BLaER1 (cell line): ENCODE data around the gene CECR2.

Experiments used
- H3K27ac ChIP-seq: shearing (Covaris generic); formaldehyde crosslinking; 2 replicates; pipeline ENCODE4 v1.8.1; 2022
- H3K27me3 ChIP-seq: shearing (Covaris generic); formaldehyde crosslinking; 2 replicates; pipeline ENCODE4 v1.8.1; 2022
- H3K36me3 ChIP-seq: shearing (Covaris generic); formaldehyde crosslinking; 2 replicates; pipeline ENCODE4 v1.8.1; 2022
- H3K4me1 ChIP-seq: shearing (Covaris generic); formaldehyde crosslinking; 2 replicates; pipeline ENCODE4 v1.8.1; 2022
- H3K4me2 ChIP-seq: shearing (Covaris generic); formaldehyde crosslinking; 2 replicates; pipeline ENCODE4 v1.8.1; 2022
- H3K4me3 ChIP-seq: shearing (Covaris generic); formaldehyde crosslinking; 2 replicates; pipeline ENCODE4 v1.8.1; 2022
- H3K9ac ChIP-seq: shearing (Covaris generic); formaldehyde crosslinking; 2 replicates; pipeline ENCODE4 v1.8.1; 2022
- H3K9me3 ChIP-seq: shearing (Covaris generic); formaldehyde crosslinking; 2 replicates; pipeline ENCODE4 v1.8.1; 2022
- H4K20me1 ChIP-seq: shearing (Covaris generic); formaldehyde crosslinking; 2 replicates; pipeline ENCODE4 v1.8.1; 2022
- Cebpa-rat ChIP-seq: shearing (Covaris generic); IDR thresholded peaks from 2 replicates; pipeline ENCODE4 v1.8.1; 2022

Gene CECR2

DNA sequence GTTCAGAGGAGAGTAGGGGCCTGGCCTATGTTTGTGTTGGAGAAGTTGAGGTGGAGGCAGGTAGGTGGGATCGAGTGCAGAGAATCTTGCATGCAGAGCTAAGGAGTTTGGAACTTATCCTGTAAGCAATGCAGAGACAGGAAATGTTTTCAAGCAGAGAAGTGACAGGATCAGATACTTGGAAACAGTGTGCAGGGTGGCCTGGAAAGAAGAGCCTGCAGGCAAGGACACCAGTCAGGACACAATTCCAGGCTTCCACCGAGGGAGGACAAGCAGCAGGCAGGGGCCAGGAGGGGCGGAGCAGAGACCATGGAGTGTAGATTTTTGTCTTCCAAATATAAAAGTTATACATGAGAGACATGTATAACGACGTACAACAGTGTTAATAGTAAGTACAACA, 26.9 kb upstream of the CECR2 start:
- no peaks in the 10 kb centered on the region for H3K36me3 ChIP-seq
- H3K27ac ChIP-seq: no peak overlapping the region
- H3K4me3 ChIP-seq: no peak overlapping the region
- H3K9me3 ChIP-seq: no peaks in the 10 kb centered on the region
- no peak for TF ChIP-seq Cebpa-rat
- H4K20me1 ChIP-seq: no peaks in the 10 kb centered on the region
- H3K27me3 ChIP-seq: no peaks in the 10 kb centered on the region
- H3K9ac ChIP-seq: no peak overlapping the region
- H3K4me2 ChIP-seq: no peak overlapping the region
- H3K4me1 ChIP-seq: 0 out of 2 replicates have a peak, but pooled peaks cover 5% of the 10 kb centered on the region

DNA sequence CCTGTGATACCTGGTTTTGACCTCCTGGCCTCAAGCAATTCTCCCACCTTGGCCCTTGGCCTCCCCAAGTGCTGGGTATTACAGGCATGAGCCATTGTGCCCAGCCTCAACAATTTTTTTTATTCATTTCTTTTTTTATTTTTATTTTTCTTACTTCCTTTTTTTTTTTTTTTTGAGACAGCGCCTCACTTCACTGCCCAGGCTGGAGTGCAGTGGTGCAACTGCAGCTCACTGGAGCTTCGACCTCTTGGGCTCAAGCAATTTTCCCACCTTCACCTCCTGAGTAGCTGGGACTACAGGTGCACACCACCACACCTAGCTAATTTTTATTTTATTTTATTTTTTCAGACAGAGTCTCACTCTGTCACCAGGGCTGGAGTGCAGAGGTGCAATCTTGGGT, 25.5 kb upstream of the CECR2 start:
- H3K9ac ChIP-seq: no peak overlapping the region
- no peak for TF ChIP-seq Cebpa-rat
- H3K36me3 ChIP-seq: no peaks in the 10 kb centered on the region
- H3K4me1 ChIP-seq: 0 out of 2 replicates have a peak, but pooled peaks cover 5% of the 10 kb centered on the region
- no peaks in the 10 kb centered on the region for H3K27me3 ChIP-seq
- no peaks in the 10 kb centered on the region for H3K9me3 ChIP-seq
- H3K4me3 ChIP-seq: no peak overlapping the region
- H3K27ac ChIP-seq: no peak overlapping the region
- no peak overlapping the region for H3K4me2 ChIP-seq
- no peaks in the 10 kb centered on the region for H4K20me1 ChIP-seq

DNA sequence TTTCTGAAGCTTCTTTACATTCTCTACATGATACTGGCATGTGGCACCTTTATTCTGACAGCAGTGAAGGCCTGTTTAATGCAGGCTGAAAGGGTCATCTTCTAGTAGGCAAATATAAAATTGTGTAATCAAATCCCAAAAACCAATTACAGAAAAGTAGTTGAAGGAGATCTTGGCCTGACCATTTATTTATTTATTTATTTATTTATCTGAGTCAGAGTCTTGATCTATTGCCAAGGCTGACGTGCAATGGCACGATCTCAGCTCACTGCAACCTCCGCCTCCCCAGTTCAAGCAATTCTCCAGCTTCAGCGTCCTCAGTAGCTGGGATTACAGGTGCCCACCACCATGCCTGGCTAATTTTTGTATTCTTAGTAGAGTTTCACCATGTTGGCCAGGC, 22.7 kb upstream of the CECR2 start:
- no peak for TF ChIP-seq Cebpa-rat
- H3K4me3 ChIP-seq: no peak overlapping the region
- H3K9ac ChIP-seq: no peak overlapping the region
- no peaks in the 10 kb centered on the region for H3K9me3 ChIP-seq
- no peaks in the 10 kb centered on the region for H3K36me3 ChIP-seq
- H4K20me1 ChIP-seq: no peaks in the 10 kb centered on the region
- H3K27me3 ChIP-seq: no peaks in the 10 kb centered on the region
- 0 out of 2 replicates have a peak, but pooled peaks cover 5% of the 10 kb centered on the region for H3K4me1 ChIP-seq
- no peak overlapping the region for H3K4me2 ChIP-seq
- no peak overlapping the region for H3K27ac ChIP-seq

DNA sequence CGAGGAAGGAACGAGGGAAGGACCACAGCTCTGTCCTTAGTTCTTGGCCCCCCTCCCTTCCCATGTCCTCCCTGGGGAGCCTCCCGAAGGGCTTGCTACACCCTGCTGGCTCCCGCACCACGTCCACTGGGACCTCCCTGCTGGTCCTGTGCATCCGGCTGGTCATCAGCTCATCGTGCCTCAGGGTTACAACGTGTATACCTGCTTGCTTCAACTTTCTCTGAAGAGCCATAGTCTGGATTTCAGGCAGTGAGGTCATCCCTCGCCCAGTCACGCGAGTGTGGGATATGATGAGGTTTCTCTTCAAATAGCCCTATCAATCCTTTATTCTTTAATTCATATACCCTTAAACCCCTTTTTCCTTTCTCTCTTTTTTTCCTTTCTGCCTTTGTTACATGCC, 21.5 kb upstream of the CECR2 start:
- no peak overlapping the region for H3K4me2 ChIP-seq
- no peaks in the 10 kb centered on the region for H3K9me3 ChIP-seq
- H3K36me3 ChIP-seq: no peaks in the 10 kb centered on the region
- H3K27me3 ChIP-seq: no peaks in the 10 kb centered on the region
- no peak for TF ChIP-seq Cebpa-rat
- H4K20me1 ChIP-seq: no peaks in the 10 kb centered on the region
- no peak overlapping the region for H3K27ac ChIP-seq
- no peak overlapping the region for H3K4me3 ChIP-seq
- H3K9ac ChIP-seq: no peak overlapping the region
- H3K4me1 ChIP-seq: 0 out of 2 replicates have a peak, but pooled peaks cover 5% of the 10 kb centered on the region

DNA sequence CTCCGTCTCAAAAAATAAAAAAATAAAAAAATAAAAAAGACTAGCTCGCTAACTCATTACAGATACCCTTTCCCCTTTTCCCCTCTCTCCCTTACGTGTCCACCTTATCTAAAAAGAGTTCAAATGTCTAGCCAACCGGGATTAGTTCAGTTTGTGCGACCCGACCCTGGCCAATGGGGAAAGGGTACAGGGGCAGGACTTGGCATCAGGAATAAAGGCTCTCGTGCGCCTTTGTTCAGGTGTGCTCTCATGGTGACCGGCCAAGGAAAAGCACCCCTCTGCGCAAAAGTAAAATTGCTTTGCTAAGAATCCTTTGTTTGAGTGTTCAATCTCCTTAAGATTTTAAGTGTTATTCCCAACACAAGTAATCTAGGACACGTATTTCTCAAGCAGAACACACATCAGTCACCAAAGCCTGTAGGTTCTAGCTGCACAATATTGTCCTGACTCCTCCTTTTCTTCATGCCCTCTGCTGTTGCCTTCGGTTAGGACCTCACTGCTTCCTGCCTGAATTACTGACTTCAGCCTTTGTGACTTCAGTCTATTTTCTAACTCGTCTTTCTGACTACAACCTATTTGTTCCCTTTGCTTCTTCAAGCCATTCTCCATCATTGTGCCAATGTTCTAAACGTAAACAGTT, 20.7 kb upstream of the CECR2 start:
- H3K36me3 ChIP-seq: no peaks in the 10 kb centered on the region
- H3K4me1 ChIP-seq: 0 out of 2 replicates have a peak, but pooled peaks cover 5% of the 10 kb centered on the region
- no peak overlapping the region for H3K4me2 ChIP-seq
- no peaks in the 10 kb centered on the region for H3K27me3 ChIP-seq
- no peaks in the 10 kb centered on the region for H3K9me3 ChIP-seq
- no peak overlapping the region for H3K9ac ChIP-seq
- TF ChIP-seq Cebpa-rat: no peak
- H3K27ac ChIP-seq: no peak overlapping the region
- H4K20me1 ChIP-seq: no peaks in the 10 kb centered on the region
- no peak overlapping the region for H3K4me3 ChIP-seq

DNA sequence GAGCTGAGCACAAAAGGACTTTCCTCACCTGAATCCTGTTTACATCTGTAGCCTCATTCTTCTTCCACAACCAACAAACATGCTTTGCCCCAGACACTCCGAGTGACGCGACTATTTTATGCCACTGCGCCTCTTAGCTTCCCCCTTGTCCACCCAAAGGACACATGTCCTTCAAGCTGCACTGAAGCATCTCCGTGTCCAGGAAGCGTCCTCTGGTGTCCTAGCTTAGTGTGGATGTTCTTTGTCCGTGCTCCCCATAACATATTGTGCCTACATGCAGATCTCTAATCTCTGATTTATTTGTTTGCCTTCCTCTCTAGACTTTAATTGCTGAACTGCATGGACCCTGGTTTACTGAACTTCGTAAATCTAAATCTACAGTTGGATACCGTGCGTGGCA, 20.1 kb upstream of the CECR2 start:
- no peak overlapping the region for H3K27ac ChIP-seq
- no peaks in the 10 kb centered on the region for H3K9me3 ChIP-seq
- no peaks in the 10 kb centered on the region for H3K27me3 ChIP-seq
- no peak overlapping the region for H3K9ac ChIP-seq
- H4K20me1 ChIP-seq: no peaks in the 10 kb centered on the region
- TF ChIP-seq Cebpa-rat: no peak
- H3K4me3 ChIP-seq: no peak overlapping the region
- H3K4me1 ChIP-seq: no peaks in the 10 kb centered on the region
- no peak overlapping the region for H3K4me2 ChIP-seq
- no peaks in the 10 kb centered on the region for H3K36me3 ChIP-seq

DNA sequence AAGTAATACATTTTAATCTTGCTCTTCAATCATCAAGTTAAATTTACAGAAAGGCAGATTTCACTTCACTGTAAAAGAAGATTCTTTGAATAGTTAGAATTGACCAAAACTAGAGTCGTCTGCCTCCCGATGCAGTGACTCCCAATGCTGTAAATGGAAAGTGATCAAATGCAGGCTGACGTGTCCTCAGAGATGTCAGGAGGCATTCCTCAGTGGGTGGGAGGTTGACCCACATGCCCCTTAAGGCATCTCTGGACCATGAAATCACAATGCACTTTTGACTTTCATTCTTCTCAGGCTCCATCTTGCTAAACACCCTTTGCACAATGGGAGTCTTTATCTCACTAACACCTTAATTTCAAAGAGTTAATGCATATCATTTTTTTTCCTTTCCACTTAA, 19.0 kb upstream of the CECR2 start:
- Histone ChIP-seq H3K36me3 (no peaks in the 10 kb centered on the region), H3K4me1 (no peaks in the 10 kb centered on the region), H3K27me3 (no peaks in the 10 kb centered on the region), H3K27ac (no peak overlapping the region), H4K20me1 (no peaks in the 10 kb centered on the region), H3K9me3 (no peaks in the 10 kb centered on the region), H3K4me3 (no peak overlapping the region), H3K4me2 (no peak overlapping the region), H3K9ac (no peak overlapping the region)
- no peak for TF ChIP-seq Cebpa-rat

DNA sequence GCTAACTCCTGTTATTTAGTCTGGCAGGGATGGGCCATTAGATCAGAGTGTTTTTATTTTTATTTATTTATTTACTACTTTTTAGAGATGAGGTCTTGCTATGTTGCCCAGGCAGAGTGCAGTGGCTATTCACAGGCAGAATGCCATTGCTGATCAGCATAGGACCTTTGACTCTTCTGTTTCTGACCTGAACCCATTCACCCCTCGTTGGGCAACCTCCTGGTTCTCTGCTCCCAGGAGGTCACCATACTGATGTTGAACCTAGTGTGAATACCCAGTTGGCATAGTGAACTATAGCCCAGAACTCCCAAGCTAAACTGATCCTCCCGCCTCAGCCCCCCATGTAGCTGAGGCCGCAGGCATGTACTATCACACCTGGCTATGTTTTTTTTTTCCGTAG, 16.5 kb upstream of the CECR2 start:
- no peaks in the 10 kb centered on the region for H3K36me3 ChIP-seq
- no peak for TF ChIP-seq Cebpa-rat
- no peak overlapping the region for H3K9ac ChIP-seq
- no peaks in the 10 kb centered on the region for H3K27me3 ChIP-seq
- no peak overlapping the region for H3K27ac ChIP-seq
- H3K4me2 ChIP-seq: no peak overlapping the region
- no peaks in the 10 kb centered on the region for H4K20me1 ChIP-seq
- no peak overlapping the region for H3K4me3 ChIP-seq
- H3K4me1 ChIP-seq: no peaks in the 10 kb centered on the region
- no peaks in the 10 kb centered on the region for H3K9me3 ChIP-seq

DNA sequence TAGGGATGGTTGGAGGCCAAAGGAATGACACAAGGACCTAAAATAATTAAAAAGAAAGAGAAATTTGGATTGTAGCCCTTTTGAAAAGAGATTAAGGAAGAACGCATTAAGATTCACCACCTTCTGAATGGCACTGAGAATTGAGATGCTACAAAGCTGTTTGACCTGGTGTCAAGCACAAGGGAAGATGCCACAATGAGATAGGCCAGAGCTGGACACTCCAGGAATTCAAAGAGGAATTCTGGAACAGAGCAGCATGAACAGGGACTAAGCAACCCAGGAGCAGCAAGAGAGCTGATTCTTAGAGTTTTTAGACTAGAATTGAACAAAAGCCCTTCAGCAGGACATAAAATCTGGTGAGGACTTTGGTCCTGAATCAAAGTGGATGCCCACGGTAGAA, 11.6 kb upstream of the CECR2 start:
- H3K9me3 ChIP-seq: no peaks in the 10 kb centered on the region
- H3K27ac ChIP-seq: no peak overlapping the region
- H3K36me3 ChIP-seq: no peaks in the 10 kb centered on the region
- no peak overlapping the region for H3K4me2 ChIP-seq
- no peak for TF ChIP-seq Cebpa-rat
- no peak overlapping the region for H3K9ac ChIP-seq
- no peak overlapping the region for H3K4me3 ChIP-seq
- no peaks in the 10 kb centered on the region for H3K27me3 ChIP-seq
- H4K20me1 ChIP-seq: no peaks in the 10 kb centered on the region
- no peaks in the 10 kb centered on the region for H3K4me1 ChIP-seq

DNA sequence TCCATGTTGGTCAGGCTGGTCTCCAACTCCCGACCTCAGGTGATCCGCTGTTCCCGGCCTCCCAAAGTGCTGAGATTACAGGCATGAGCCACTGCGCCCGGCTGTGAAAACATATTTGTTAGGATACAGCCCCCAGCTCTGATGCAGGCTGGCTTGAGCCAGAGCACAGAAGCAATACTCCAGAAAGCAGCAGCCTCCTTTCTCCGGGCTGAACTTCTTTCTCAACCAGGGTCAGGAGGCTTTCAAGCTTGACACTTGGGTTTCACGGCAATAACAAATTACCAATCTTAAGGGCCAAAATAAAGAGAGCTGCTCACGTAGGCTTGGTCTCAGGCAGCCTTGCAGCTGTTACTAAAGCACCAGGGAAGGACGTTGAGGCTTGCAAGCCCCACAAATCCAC, 10.8 kb upstream of the CECR2 start:
- Histone ChIP-seq H3K27ac (no peak overlapping the region), H3K4me3 (no peak overlapping the region), H3K27me3 (no peaks in the 10 kb centered on the region), H4K20me1 (no peaks in the 10 kb centered on the region), H3K4me2 (no peak overlapping the region), H3K9ac (no peak overlapping the region), H3K36me3 (no peaks in the 10 kb centered on the region), H3K4me1 (no peaks in the 10 kb centered on the region), H3K9me3 (no peaks in the 10 kb centered on the region)
- TF ChIP-seq Cebpa-rat: no peak

DNA sequence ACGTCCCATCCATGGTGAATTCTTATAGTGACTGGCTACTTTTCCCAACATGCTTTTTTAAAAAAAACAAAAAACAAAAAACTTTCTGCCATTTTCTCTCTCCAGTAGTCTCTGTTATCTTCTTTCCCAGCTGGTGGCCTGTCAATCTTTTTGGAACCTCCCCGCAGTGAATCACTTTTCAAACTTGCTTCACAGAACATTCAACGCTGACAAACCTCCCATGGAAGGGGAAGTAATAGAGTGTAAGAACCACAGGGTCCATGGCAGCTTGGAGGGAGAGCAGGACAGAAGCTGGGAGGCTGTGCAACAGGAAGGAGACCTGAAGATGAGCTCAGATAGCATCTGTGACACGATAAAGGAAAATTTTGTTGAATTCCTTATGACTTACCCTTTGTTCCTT, 9.8 kb upstream of the CECR2 start:
- Histone ChIP-seq H3K4me2 (no peak overlapping the region), H3K9me3 (no peaks in the 10 kb centered on the region)

More for the DNA sequence above, 9.8 kb upstream of the CECR2 start:
- no peaks in the 10 kb centered on the region for H4K20me1 ChIP-seq
- H3K4me3 ChIP-seq: no peak overlapping the region
- TF ChIP-seq Cebpa-rat: no peak
- no peaks in the 10 kb centered on the region for H3K4me1 ChIP-seq
- H3K27ac ChIP-seq: no peak overlapping the region
- no peaks in the 10 kb centered on the region for H3K36me3 ChIP-seq
- no peak overlapping the region for H3K9ac ChIP-seq
- H3K27me3 ChIP-seq: no peaks in the 10 kb centered on the region
